Measurements from ENCODE around the gene SMARCA5.
"Not testable (repeated sequence)": the region's sequence is repeated elsewhere in the genome, so short reads cannot be mapped to it uniquely, and the experiment has no call there.

SMARCA5 gene

DNA sequence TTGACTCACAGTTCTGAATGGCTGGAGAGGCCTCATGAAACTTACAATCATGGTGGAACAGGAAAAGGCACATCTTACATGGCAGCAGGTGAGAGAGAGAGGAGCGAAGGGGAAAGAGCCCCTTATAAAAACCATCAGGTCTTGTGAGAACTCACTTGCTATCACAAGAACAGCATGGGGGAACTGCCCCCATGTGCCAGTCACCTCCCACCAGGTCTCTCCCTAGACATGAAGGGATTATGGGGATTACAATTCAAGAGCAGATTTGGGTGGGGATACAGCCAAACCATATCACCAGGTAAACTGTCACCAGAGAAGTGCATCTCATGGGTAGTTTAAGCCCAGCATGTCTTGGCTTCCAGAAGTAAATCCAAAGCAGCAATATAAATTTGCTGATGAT is 7.5 kb upstream of the SMARCA5 start:
- Histone ChIP-seq H3K4me1 (ENCODE audit: control insufficient read depth in 2 of 2, insufficient read depth in 2 of 2, low read length in 2 of 2) (no peaks in the 10 kb centered on the region), H3K27me3 (ENCODE audit: control insufficient read depth in 2 of 2, insufficient read depth in 2 of 2, low read length in 2 of 2) (no peaks in the 10 kb centered on the region), H3K27ac (ENCODE audit: low read depth in 2 of 2, low read length in 2 of 2) (no peak overlapping the region), H3K4me3 (ENCODE audit: low read length in 2 of 2) (no peak overlapping the region), H3K9me3 (ENCODE audit: control insufficient read depth in 2 of 2, low read length in 2 of 2) (no peaks in the 10 kb centered on the region), H3K9ac (ENCODE audit: low read depth in 1 of 2, low read length in 2 of 2) (no peak overlapping the region), H3K36me3 (ENCODE audit: control insufficient read depth in 2 of 2, insufficient read depth in 2 of 2, low read length in 2 of 2) (no peaks in the 10 kb centered on the region)

DNA sequence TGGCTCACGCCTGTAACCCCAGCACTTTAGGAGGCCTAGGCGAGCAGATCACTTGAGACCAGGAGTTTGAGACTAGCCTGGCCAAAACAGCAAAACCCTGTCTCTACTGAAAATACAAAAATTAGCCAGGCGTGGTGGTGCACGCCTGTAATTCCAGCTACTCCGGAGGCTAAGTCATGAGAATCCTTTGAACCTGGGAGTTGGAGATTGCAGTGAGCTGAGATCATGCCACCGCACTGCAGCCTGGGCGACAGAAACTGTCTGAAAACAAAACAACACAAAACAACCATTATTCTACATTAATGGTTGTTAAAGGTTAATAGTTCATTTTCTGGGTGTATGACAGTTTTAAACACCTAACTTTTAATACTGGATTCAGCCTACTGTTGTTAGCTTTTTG is 1.6 kb upstream of the SMARCA5 start:
- Histone ChIP-seq H3K27ac (ENCODE audit: low read depth in 2 of 2, low read length in 2 of 2) (no peak overlapping the region), H3K27me3 (ENCODE audit: control insufficient read depth in 2 of 2, insufficient read depth in 2 of 2, low read length in 2 of 2) (no peaks in the 10 kb centered on the region), H3K4me3 (ENCODE audit: low read length in 2 of 2) (no peak overlapping the region), H3K4me1 (ENCODE audit: control insufficient read depth in 2 of 2, insufficient read depth in 2 of 2, low read length in 2 of 2) (peaks cover 11 to 16% of the 10 kb centered on the region in 2 donors), H3K36me3 (ENCODE audit: control insufficient read depth in 2 of 2, insufficient read depth in 2 of 2, low read length in 2 of 2) (peaks cover 0 to under 1% of the 10 kb centered on the region in 2 donors), H3K9ac (ENCODE audit: low read depth in 1 of 2, low read length in 2 of 2) (no peak overlapping the region), H3K9me3 (ENCODE audit: control insufficient read depth in 2 of 2, low read length in 2 of 2) (no peaks in the 10 kb centered on the region)

DNA sequence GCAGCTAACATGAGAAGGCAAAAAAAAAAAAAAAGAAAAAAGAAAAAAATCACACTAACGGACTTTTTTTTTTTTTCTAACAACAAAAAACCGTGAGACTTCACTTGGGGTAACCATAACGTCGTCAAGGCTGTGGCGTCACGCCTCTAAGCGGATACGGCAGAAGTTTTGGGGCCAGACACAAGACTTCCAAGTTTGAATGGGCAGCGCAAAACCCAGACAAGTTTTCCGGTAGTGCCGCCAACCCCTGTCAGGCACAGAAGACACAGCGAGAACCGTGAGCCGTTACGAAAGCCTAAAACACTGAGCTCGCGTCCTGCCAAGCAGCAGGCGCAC is 556 bp upstream of the SMARCA5 start:
- Histone ChIP-seq H3K9ac (ENCODE audit: low read depth in 1 of 2, low read length in 2 of 2) (peak overlapping the region; percentile 79 to 98), H3K27me3 (ENCODE audit: control insufficient read depth in 2 of 2, insufficient read depth in 2 of 2, low read length in 2 of 2) (no peaks in the 10 kb centered on the region), H3K4me1 (ENCODE audit: control insufficient read depth in 2 of 2, insufficient read depth in 2 of 2, low read length in 2 of 2) (peaks cover 11 to 16% of the 10 kb centered on the region in 2 donors), H3K4me3 (ENCODE audit: low read length in 2 of 2) (peak overlapping the region; percentile 97 to 99), H3K9me3 (ENCODE audit: control insufficient read depth in 2 of 2, low read length in 2 of 2) (no peaks in the 10 kb centered on the region), H3K27ac (ENCODE audit: low read depth in 2 of 2, low read length in 2 of 2) (peak overlapping the region; percentile 98 to 99), H3K36me3 (ENCODE audit: control insufficient read depth in 2 of 2, insufficient read depth in 2 of 2, low read length in 2 of 2) (peaks cover 6 to 10% of the 10 kb centered on the region in 2 donors)

- H3K27ac ChIP-seq (ENCODE audit: low read depth in 2 of 2, low read length in 2 of 2), result peak overlapping the region; percentile 98 to 99
- peak overlapping the region; percentile 97 to 99 for H3K4me3 ChIP-seq (ENCODE audit: low read length in 2 of 2)
- peaks cover 14% of the 10 kb centered on the region in 2 donors for H3K36me3 ChIP-seq (ENCODE audit: control insufficient read depth in 2 of 2, insufficient read depth in 2 of 2, low read length in 2 of 2)
- H3K9me3 ChIP-seq (ENCODE audit: control insufficient read depth in 2 of 2, low read length in 2 of 2), result no peaks in the 10 kb centered on the region
- H3K4me1 ChIP-seq (ENCODE audit: control insufficient read depth in 2 of 2, insufficient read depth in 2 of 2, low read length in 2 of 2), result peaks cover 11 to 16% of the 10 kb centered on the region in 2 donors
- H3K27me3 ChIP-seq (ENCODE audit: control insufficient read depth in 2 of 2, insufficient read depth in 2 of 2, low read length in 2 of 2), result no peaks in the 10 kb centered on the region
- peak overlapping the region; percentile 79 to 98 for H3K9ac ChIP-seq (ENCODE audit: low read depth in 1 of 2, low read length in 2 of 2)
Measured at GRCh38 chr4:143514169-143514495, 630 bp downstream of the SMARCA5 start.

- Histone ChIP-seq H3K9me3 (ENCODE audit: control insufficient read depth in 2 of 2, low read length in 2 of 2) (no peaks in the 10 kb centered on the region), H3K27me3 (ENCODE audit: control insufficient read depth in 2 of 2, insufficient read depth in 2 of 2, low read length in 2 of 2) (no peaks in the 10 kb centered on the region), H3K9ac (ENCODE audit: low read depth in 1 of 2, low read length in 2 of 2) (peak overlapping the region; percentile 79 to 98), H3K4me1 (ENCODE audit: control insufficient read depth in 2 of 2, insufficient read depth in 2 of 2, low read length in 2 of 2) (peaks cover 11 to 16% of the 10 kb centered on the region in 2 donors), H3K27ac (ENCODE audit: low read depth in 2 of 2, low read length in 2 of 2) (peak overlapping the region; percentile 98 to 99), H3K36me3 (ENCODE audit: control insufficient read depth in 2 of 2, insufficient read depth in 2 of 2, low read length in 2 of 2) (peaks cover 14 to 17% of the 10 kb centered on the region in 2 donors), H3K4me3 (ENCODE audit: low read length in 2 of 2) (peak overlapping the region; percentile 97 to 99)
Measured at GRCh38 chr4:143514497-143514896, 995 bp downstream of the SMARCA5 start.

- H3K27ac ChIP-seq (ENCODE audit: low read depth in 2 of 2, low read length in 2 of 2), result peak overlapping the region; percentile 98 to 99
- peaks cover 17 to 19% of the 10 kb centered on the region in 2 donors for H3K36me3 ChIP-seq (ENCODE audit: control insufficient read depth in 2 of 2, insufficient read depth in 2 of 2, low read length in 2 of 2)
- no peaks in the 10 kb centered on the region for H3K9me3 ChIP-seq (ENCODE audit: control insufficient read depth in 2 of 2, low read length in 2 of 2)
- H3K4me1 ChIP-seq (ENCODE audit: control insufficient read depth in 2 of 2, insufficient read depth in 2 of 2, low read length in 2 of 2), result peaks cover 11 to 16% of the 10 kb centered on the region in 2 donors
- H3K9ac ChIP-seq (ENCODE audit: low read depth in 1 of 2, low read length in 2 of 2), result peak overlapping the region; percentile 79 to 98
- H3K27me3 ChIP-seq (ENCODE audit: control insufficient read depth in 2 of 2, insufficient read depth in 2 of 2, low read length in 2 of 2), result no peaks in the 10 kb centered on the region
- peak overlapping the region; percentile 97 to 99 for H3K4me3 ChIP-seq (ENCODE audit: low read length in 2 of 2)
Measured at GRCh38 chr4:143514901-143515300, 1.4 kb downstream of the SMARCA5 start.

- Histone ChIP-seq H3K27ac (ENCODE audit: low read depth in 2 of 2, low read length in 2 of 2) (no peak overlapping the region), H3K4me1 (ENCODE audit: control insufficient read depth in 2 of 2, insufficient read depth in 2 of 2, low read length in 2 of 2) (peaks cover 11 to 16% of the 10 kb centered on the region in 2 donors), H3K36me3 (ENCODE audit: control insufficient read depth in 2 of 2, insufficient read depth in 2 of 2, low read length in 2 of 2) (peaks cover 21 to 22% of the 10 kb centered on the region in 2 donors), H3K27me3 (ENCODE audit: control insufficient read depth in 2 of 2, insufficient read depth in 2 of 2, low read length in 2 of 2) (no peaks in the 10 kb centered on the region), H3K4me3 (ENCODE audit: low read length in 2 of 2) (peak overlapping the region in 1 of 2 donors; percentile 99), H3K9me3 (ENCODE audit: control insufficient read depth in 2 of 2, low read length in 2 of 2) (no peaks in the 10 kb centered on the region), H3K9ac (ENCODE audit: low read depth in 1 of 2, low read length in 2 of 2) (no peak overlapping the region)
Measured at GRCh38 chr4:143515905-143516304, 2.4 kb downstream of the SMARCA5 start.

GRCh38 chr4:143517764-143518163 is 4.3 kb downstream of the SMARCA5 start:
- H3K4me1 ChIP-seq (ENCODE audit: control insufficient read depth in 2 of 2, insufficient read depth in 2 of 2, low read length in 2 of 2), result peaks cover 8 to 16% of the 10 kb centered on the region in 2 donors

GRCh38 chr4:143524211-143524610 is 10.7 kb downstream of the SMARCA5 start:
- Histone ChIP-seq H3K36me3 (ENCODE audit: control insufficient read depth in 2 of 2, insufficient read depth in 2 of 2, low read length in 2 of 2) (peaks cover 39 to 56% of the 10 kb centered on the region in 2 donors), H3K9me3 (ENCODE audit: control insufficient read depth in 2 of 2, low read length in 2 of 2) (no peaks in the 10 kb centered on the region), H3K4me3 (ENCODE audit: low read length in 2 of 2) (no peak overlapping the region), H3K27ac (ENCODE audit: low read depth in 2 of 2, low read length in 2 of 2) (no peak overlapping the region), H3K27me3 (ENCODE audit: control insufficient read depth in 2 of 2, insufficient read depth in 2 of 2, low read length in 2 of 2) (no peaks in the 10 kb centered on the region), H3K9ac (ENCODE audit: low read depth in 1 of 2, low read length in 2 of 2) (no peak overlapping the region), H3K4me1 (ENCODE audit: control insufficient read depth in 2 of 2, insufficient read depth in 2 of 2, low read length in 2 of 2) (no peaks in the 10 kb centered on the region)

More at GRCh38 chr4:143517764-143518163, 4.3 kb downstream of the SMARCA5 start:
- Histone ChIP-seq H3K9ac (ENCODE audit: low read depth in 1 of 2, low read length in 2 of 2) (no peak overlapping the region), H3K36me3 (ENCODE audit: control insufficient read depth in 2 of 2, insufficient read depth in 2 of 2, low read length in 2 of 2) (peaks cover 28 to 32% of the 10 kb centered on the region in 2 donors), H3K27ac (ENCODE audit: low read depth in 2 of 2, low read length in 2 of 2) (no peak overlapping the region), H3K27me3 (ENCODE audit: control insufficient read depth in 2 of 2, insufficient read depth in 2 of 2, low read length in 2 of 2) (no peaks in the 10 kb centered on the region), H3K4me3 (ENCODE audit: low read length in 2 of 2) (no peak overlapping the region), H3K9me3 (ENCODE audit: control insufficient read depth in 2 of 2, low read length in 2 of 2) (no peaks in the 10 kb centered on the region)

DNA sequence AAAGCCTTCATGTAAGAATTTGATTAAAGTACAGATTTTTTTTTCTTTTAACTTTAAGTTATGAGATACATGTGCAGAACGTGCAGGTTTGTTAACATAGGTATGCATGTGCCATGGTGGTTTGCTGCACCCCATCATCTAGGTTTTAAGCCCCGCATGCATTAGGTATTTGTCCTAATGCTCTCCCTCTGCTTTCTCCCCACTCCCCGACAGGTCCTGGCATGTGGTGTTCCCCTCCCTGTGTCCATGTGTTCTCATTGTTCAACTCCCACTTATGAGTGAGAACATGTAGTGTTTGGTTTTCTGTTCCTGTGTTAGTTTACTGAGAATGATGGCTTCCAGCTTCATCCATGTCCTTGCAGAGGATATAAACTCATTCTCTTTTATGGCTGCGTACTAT is 14.5 kb downstream of the SMARCA5 start:
- not testable (repeated sequence) for H3K27me3 ChIP-seq (ENCODE audit: control insufficient read depth in 2 of 2, insufficient read depth in 2 of 2, low read length in 2 of 2); H3K9ac ChIP-seq (ENCODE audit: low read depth in 1 of 2, low read length in 2 of 2); H3K4me3 ChIP-seq (ENCODE audit: low read length in 2 of 2); H3K9me3 ChIP-seq (ENCODE audit: control insufficient read depth in 2 of 2, low read length in 2 of 2); H3K4me1 ChIP-seq (ENCODE audit: control insufficient read depth in 2 of 2, insufficient read depth in 2 of 2, low read length in 2 of 2); H3K27ac ChIP-seq (ENCODE audit: low read depth in 2 of 2, low read length in 2 of 2)
- H3K36me3 ChIP-seq (ENCODE audit: control insufficient read depth in 2 of 2, insufficient read depth in 2 of 2, low read length in 2 of 2), result peaks cover 49 to 69% of the 10 kb centered on the region in 2 donors

GRCh38 chr4:143531380-143531779 is 17.9 kb downstream of the SMARCA5 start:
- H3K36me3 ChIP-seq (ENCODE audit: control insufficient read depth in 2 of 2, insufficient read depth in 2 of 2, low read length in 2 of 2), result peaks cover 59 to 71% of the 10 kb centered on the region in 2 donors
- no peak overlapping the region for H3K9ac ChIP-seq (ENCODE audit: low read depth in 1 of 2, low read length in 2 of 2)
- no peak overlapping the region for H3K4me3 ChIP-seq (ENCODE audit: low read length in 2 of 2)
- H3K27me3 ChIP-seq (ENCODE audit: control insufficient read depth in 2 of 2, insufficient read depth in 2 of 2, low read length in 2 of 2), result no peaks in the 10 kb centered on the region
- H3K9me3 ChIP-seq (ENCODE audit: control insufficient read depth in 2 of 2, low read length in 2 of 2), result no peaks in the 10 kb centered on the region
- H3K27ac ChIP-seq (ENCODE audit: low read depth in 2 of 2, low read length in 2 of 2), result no peak overlapping the region
- no peaks in the 10 kb centered on the region for H3K4me1 ChIP-seq (ENCODE audit: control insufficient read depth in 2 of 2, insufficient read depth in 2 of 2, low read length in 2 of 2)

All from mucosa of rectum (tissue), 2 donors.